ENCODE results near the gene ACOT12. TPM values are rescaled to one million over a fixed set of nuclear protein-coding genes. Genes with fewer than 3 reads are reported as not detected.

Gene ACOT12
- total RNA-seq, 1 experiment from 2014 or later = not detected

DNA sequence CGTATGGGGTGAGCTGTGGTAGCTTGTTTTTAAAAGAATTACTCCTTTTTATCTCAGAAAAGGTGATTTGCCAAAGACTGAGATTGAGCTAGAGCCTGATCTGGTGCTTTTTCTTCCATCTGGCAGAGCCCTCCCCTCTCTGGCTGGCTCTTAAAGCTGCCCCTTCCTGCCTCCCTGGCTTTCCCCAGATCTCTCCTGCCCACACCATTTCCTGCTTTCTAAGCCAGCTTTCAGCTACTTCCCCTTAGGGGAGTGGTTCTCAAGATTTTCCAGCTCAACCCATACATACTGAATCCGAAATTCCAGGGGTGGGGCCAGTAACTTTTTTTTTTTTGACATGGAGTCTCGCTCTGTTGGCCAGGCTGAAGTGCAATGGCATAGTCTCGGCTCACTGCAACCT is 4.8 kb upstream of the ACOT12 start:
- Histone ChIP-seq H2BK20ac (ENCODE audit: low read depth, low read length, poor library complexity, severe bottlenecking) (no peak overlapping the region), H3T11ph (ENCODE audit: low read length) (no peak overlapping the region), H2BK5ac (ENCODE audit: insufficient read length, low read length) (no peak overlapping the region), H3K4me1 (ENCODE audit: insufficient read depth, low read length) (no peaks in the 10 kb centered on the region), H3K14ac (ENCODE audit: insufficient read depth, low read length) (no peak overlapping the region), H2AFZ (ENCODE audit: low read length) (no peak overlapping the region), H3K23ac (ENCODE audit: insufficient read length, low read depth, low read length) (no peak overlapping the region), H3K4ac (ENCODE audit: low read depth, low read length) (no peak overlapping the region), H4K20me1 (ENCODE audit: control insufficient read depth, insufficient read depth, insufficient read length) (no peaks in the 10 kb centered on the region), H3K9ac (ENCODE audit: extremely low read depth, insufficient read length, low read length) (no peak overlapping the region), H3K27ac (ENCODE audit: insufficient read length, low read depth, low read length) (no peak overlapping the region), H2BK15ac (ENCODE audit: low read depth, low read length) (no peak overlapping the region), H3K79me1 (ENCODE audit: insufficient read depth, low read depth, low read length, poor library complexity, severe bottlenecking) (no peaks in the 10 kb centered on the region), H3K56ac (ENCODE audit: insufficient read length, low read depth, low read length) (no peak overlapping the region), H3K18ac (ENCODE audit: insufficient read length, low read depth, low read length) (no peak overlapping the region), H4K8ac (replicated peaks; ENCODE audit: insufficient read length, low read depth, low read length) (no peak overlapping the region), H3K23me2 (ENCODE audit: insufficient read length, low read depth, low read length, poor library complexity, severe bottlenecking) (peaks cover 3% of the 10 kb centered on the region), H2BK12ac (ENCODE audit: insufficient read length, low read depth, low read length) (no peak overlapping the region), H3K27me3 (ENCODE audit: insufficient read depth, low read length) (no peaks in the 10 kb centered on the region), H2BK120ac (ENCODE audit: low read depth, low read length, poor library complexity, severe bottlenecking) (no peak overlapping the region), H4K91ac (ENCODE audit: insufficient read length, low read depth, low read length) (no peak overlapping the region), H3K9me3 (ENCODE audit: control insufficient read depth, low read depth, low read length) (no peaks in the 10 kb centered on the region), H3K79me2 (ENCODE audit: insufficient read depth, low read length) (no peaks in the 10 kb centered on the region), H3K4me2 (ENCODE audit: insufficient read depth, insufficient read length, low read length) (no peak overlapping the region), H4K5ac (ENCODE audit: insufficient read length, low read depth, low read length) (no peak overlapping the region), H2AK5ac (ENCODE audit: insufficient read length, low read length) (no peak overlapping the region)
- H3K9me3 Mint-ChIP-seq = peaks cover 0 to 3% of the 10 kb centered on the region in 2 experiments; a peak in 3 of 5 replicates
- no peak overlapping the region; a peak in 1 of 5 replicates for H3K4me3 Mint-ChIP-seq
- no peak overlapping the region for H3K27ac Mint-ChIP-seq
- H3K36me3 Mint-ChIP-seq (ENCODE audit: insufficient read depth in 1 of 3, low read depth in 3 of 3) = no peaks in the 10 kb centered on the region; a peak in 2 of 7 replicates
- DNase-seq = no peak
- 0 out of 4 replicates have a peak, but pooled peaks cover 0 to 2% of the 10 kb centered on the region in 2 experiments for H3K4me1 Mint-ChIP-seq
- no CpG with 5 or more reads among the region's 4 CpGs for WGBS (ENCODE audit: extremely low coverage, insufficient read length, low lambda C conversion rate)
- TF ChIP-seq, protein P1, sequence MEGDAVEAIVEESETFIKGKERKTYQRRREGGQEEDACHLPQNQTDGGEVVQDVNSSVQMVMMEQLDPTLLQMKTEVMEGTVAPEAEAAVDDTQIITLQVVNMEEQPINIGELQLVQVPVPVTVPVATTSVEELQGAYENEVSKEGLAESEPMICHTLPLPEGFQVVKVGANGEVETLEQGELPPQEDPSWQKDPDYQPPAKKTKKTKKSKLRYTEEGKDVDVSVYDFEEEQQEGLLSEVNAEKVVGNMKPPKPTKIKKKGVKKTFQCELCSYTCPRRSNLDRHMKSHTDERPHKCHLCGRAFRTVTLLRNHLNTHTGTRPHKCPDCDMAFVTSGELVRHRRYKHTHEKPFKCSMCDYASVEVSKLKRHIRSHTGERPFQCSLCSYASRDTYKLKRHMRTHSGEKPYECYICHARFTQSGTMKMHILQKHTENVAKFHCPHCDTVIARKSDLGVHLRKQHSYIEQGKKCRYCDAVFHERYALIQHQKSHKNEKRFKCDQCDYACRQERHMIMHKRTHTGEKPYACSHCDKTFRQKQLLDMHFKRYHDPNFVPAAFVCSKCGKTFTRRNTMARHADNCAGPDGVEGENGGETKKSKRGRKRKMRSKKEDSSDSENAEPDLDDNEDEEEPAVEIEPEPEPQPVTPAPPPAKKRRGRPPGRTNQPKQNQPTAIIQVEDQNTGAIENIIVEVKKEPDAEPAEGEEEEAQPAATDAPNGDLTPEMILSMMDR (conservative IDR thresholded peaks at IDR 0.05) = no peak
- peaks cover 26% of the 10 kb centered on the region for H3K27me3 Mint-ChIP-seq (ENCODE audit: low read depth)

All from H9 (cell line).